GM21367 (cell line): Measurements from ENCODE around the gene GJC2.
"Not testable (repeated sequence)": the region's sequence is repeated elsewhere in the genome, so short reads cannot be mapped to it uniquely, and the experiment has no call there.

Experiments
- ATAC-seq: cut with Tn5 transposase; IDR thresholded peaks from one replicate; pipeline ENCODE4 v1.9.1; 2021; ENCODE audit not compliant: unreplicated experiment

Gene GJC2

GRCh38 chr1:228170666-228171065, 20.9 kb downstream of the GJC2 start:
- ATAC-seq, result no peak

- ATAC-seq, result no peak
These were observed 21.6 kb downstream of the GJC2 start for GRCh38 chr1:228171221-228171891.

GRCh38 chr1:228172591-228173527, 23.1 kb downstream of the GJC2 start:
- no peak for ATAC-seq

GRCh38 chr1:228173528-228174481, 24.1 kb downstream of the GJC2 start:
- not testable (repeated sequence) for ATAC-seq

GRCh38 chr1:228174482-228175315, 25.0 kb downstream of the GJC2 start:
- no peak for ATAC-seq

- no peak for ATAC-seq
These were observed 25.7 kb downstream of the GJC2 start for GRCh38 chr1:228175316-228176023.

- ATAC-seq, result no peak
These were observed 26.3 kb downstream of the GJC2 start for GRCh38 chr1:228176024-228176395.

- ATAC-seq, result no peak
These were observed 26.9 kb downstream of the GJC2 start for GRCh38 chr1:228176461-228177182.

- ATAC-seq, result no peak
These were observed 27.4 kb downstream of the GJC2 start for GRCh38 chr1:228177183-228177475.

- ATAC-seq, result no peak
These were observed 28.3 kb downstream of the GJC2 start for GRCh38 chr1:228177721-228178710.

- ATAC-seq, result no peak
These were observed 29.3 kb downstream of the GJC2 start for GRCh38 chr1:228178737-228179684.

- no peak for ATAC-seq
These were observed 30.7 kb downstream of the GJC2 start for GRCh38 chr1:228180271-228180958.

- ATAC-seq, result no peak
These were observed 31.4 kb downstream of the GJC2 start for GRCh38 chr1:228180959-228181644.

- no peak for ATAC-seq
These were observed 31.9 kb downstream of the GJC2 start for GRCh38 chr1:228181645-228182034.

- no peak for ATAC-seq
These were observed 32.7 kb downstream of the GJC2 start for GRCh38 chr1:228182296-228183030.
